GM12872 (cell line): ENCODE results near the gene ZNF140.

Source experiments
- CTCF ChIP-seq: IDR thresholded peaks from 3 replicates; pipeline ENCODE4 v1.5.1; 2011; ENCODE audit warnings: low read depth, mild to moderate bottlenecking, low read length, moderate library complexity; ENCODE audit not compliant: insufficient read depth

ZNF140 gene

GRCh38 chr12:133106253-133106652, 25.5 kb downstream of the ZNF140 start:
- no peak for TF ChIP-seq CTCF

GRCh38 chr12:133107121-133107520, 26.4 kb downstream of the ZNF140 start:
- TF ChIP-seq CTCF = no peak

- TF ChIP-seq CTCF = no peak
Measured at GRCh38 chr12:133108150-133108549, 27.4 kb downstream of the ZNF140 start.

- TF ChIP-seq CTCF = no peak
Measured at GRCh38 chr12:133120385-133121191, 39.9 kb downstream of the ZNF140 start.

- no peak for TF ChIP-seq CTCF
Measured at GRCh38 chr12:133124674-133125073, 44.0 kb downstream of the ZNF140 start.

- TF ChIP-seq CTCF = no peak
Measured at GRCh38 chr12:133129368-133130037, 48.8 kb downstream of the ZNF140 start.

GRCh38 chr12:133130038-133130807, 49.5 kb downstream of the ZNF140 start, which contains the start of the genes ZNF10 and ZNF891:
TSS of gene ZNF10 (plus strand) at chr12:133130627. CDS start at chr12:133144493, 13,866 bp downstream.
TSS of gene ZNF891 (minus strand) at chr12:133130274. CDS start at chr12:133121918, 8,356 bp downstream.
- no peak for TF ChIP-seq CTCF
